Hepatocyte (in vitro differentiated cells): ENCODE data around the gene OBP2B.

ENCODE experiments used
- EZH2 ChIP-seq: fragments of 200-600 bp; sonication (generic); IDR thresholded peaks from 2 replicates; pipeline ENCODE4 v1.6.1; 2016; ENCODE audit warnings: antibody characterized with exemption, mild to moderate bottlenecking, borderline replicate concordance
- TF ChIP-seq, protein P1 (sequence below): fragments of 200-600 bp; sonication (generic); IDR thresholded peaks from 2 replicates; pipeline ENCODE4 v1.5.1; 2016; ENCODE audit warnings: antibody characterized with exemption, mild to moderate bottlenecking; ENCODE audit not compliant: poor library complexity

GRCh38 chr9:133210202-133210532 is 1.1 kb upstream of the OBP2B start:
- TF ChIP-seq, protein P1, sequence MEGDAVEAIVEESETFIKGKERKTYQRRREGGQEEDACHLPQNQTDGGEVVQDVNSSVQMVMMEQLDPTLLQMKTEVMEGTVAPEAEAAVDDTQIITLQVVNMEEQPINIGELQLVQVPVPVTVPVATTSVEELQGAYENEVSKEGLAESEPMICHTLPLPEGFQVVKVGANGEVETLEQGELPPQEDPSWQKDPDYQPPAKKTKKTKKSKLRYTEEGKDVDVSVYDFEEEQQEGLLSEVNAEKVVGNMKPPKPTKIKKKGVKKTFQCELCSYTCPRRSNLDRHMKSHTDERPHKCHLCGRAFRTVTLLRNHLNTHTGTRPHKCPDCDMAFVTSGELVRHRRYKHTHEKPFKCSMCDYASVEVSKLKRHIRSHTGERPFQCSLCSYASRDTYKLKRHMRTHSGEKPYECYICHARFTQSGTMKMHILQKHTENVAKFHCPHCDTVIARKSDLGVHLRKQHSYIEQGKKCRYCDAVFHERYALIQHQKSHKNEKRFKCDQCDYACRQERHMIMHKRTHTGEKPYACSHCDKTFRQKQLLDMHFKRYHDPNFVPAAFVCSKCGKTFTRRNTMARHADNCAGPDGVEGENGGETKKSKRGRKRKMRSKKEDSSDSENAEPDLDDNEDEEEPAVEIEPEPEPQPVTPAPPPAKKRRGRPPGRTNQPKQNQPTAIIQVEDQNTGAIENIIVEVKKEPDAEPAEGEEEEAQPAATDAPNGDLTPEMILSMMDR: no peak
- TF ChIP-seq EZH2: no peak
